Left lung (tissue), 10 donors: ENCODE results near the gene COMT. TPM values are rescaled to one million over a fixed set of nuclear protein-coding genes. Genes with fewer than 3 reads are reported as not detected.

ENCODE experiments used
- ATAC-seq: fragments of 200-7000 bp; cut with Tn5 transposase; one replicate; pipeline ENCODE4 v1.9.1; 2020; ENCODE audit warnings: moderate library complexity
- DNase-seq, 4 donors: peaks; one replicate each; pipeline ENCODE4 v3.0.0-alpha.2; 2013 to 2020
- H3K27ac ChIP-seq, 2 donors: fragments of 200-600 bp; sonication (generic) in 1 of 2; one replicate each; pipeline versions ENCODE4 v1.5.0 to v1.8.0; 2020 to 2021
- H3K27me3 ChIP-seq, 2 donors: fragments of 200-600 bp; sonication (generic) in 1 of 2; one replicate each; pipeline versions ENCODE4 v1.5.0 to v1.8.0; 2020 to 2021
- H3K36me3 ChIP-seq, 2 donors: fragments of 200-600 bp; sonication (generic) in 1 of 2; one replicate each; pipeline versions ENCODE4 v1.5.0 to v1.8.0; 2020 to 2021
- H3K4me1 ChIP-seq, 2 donors: fragments of 200-600 bp; one replicate each; pipeline ENCODE4 v1.8.0; 2021
- H3K4me3 ChIP-seq, 2 donors: fragments of 200-600 bp; sonication (generic) in 1 of 2; one replicate each; pipeline versions ENCODE4 v1.5.0 to v1.8.0; 2020 to 2021; ENCODE audit warnings: mild to moderate bottlenecking in 1 of 2
- H3K9me3 ChIP-seq, 2 donors: fragments of 200-600 bp; sonication (generic) in 1 of 2; one replicate each; pipeline versions ENCODE4 v1.5.0 to v1.8.0; 2020 to 2021
- CTCF ChIP-seq, 2 donors: fragments of 200-600 bp; sonication (generic) in 1 of 2; IDR thresholded peaks; one replicate each; pipeline versions ENCODE4 v1.5.0 to v1.8.0; 2021; ENCODE audit warnings: antibody characterized with exemption in 2 of 2
- intact Hi-C, 2 donors: fragments of 100-400 bp; cut with DNase I; formaldehyde crosslinking; loops; one replicate each; pipeline versions ENCODE4 v1.11.2 to v1.14.2; 2022
- polyA plus RNA-seq, 6 donors: library from polyadenylated mRNA; unstranded; fragments of 120-200 nt; gene quantifications; one replicate each; pipeline ENCODE4 v1.2.1, GENCODE V29; 2013; ENCODE audit not compliant: insufficient read length in 6 of 6
- total RNA-seq, 2 donors: library from RNA; stranded (reverse); fragmentation: NEBNext Ultra II Directional; extraction: Animal tissue kit (Norgen Biotek cat#: 25700); gene quantifications; one replicate each; pipeline ENCODE4 v1.2.1, GENCODE V29; 2021
- donor health status: DM: no; HTN: yes; CAD: no.
- donor health status: DM: no; HTN: no; CAD: no.

Gene COMT
- total and polyA plus RNA-seq, 8 donors, result 90.1 to 249 (median 102) TPM

- Histone ChIP-seq H3K9me3 (no peaks in the 10 kb centered on the region), H3K27ac (no peak overlapping the region), H3K27me3 (no peaks in the 10 kb centered on the region), H3K4me1 (peaks cover 23 to 44% of the 10 kb centered on the region in 2 donors), H3K36me3 (peaks cover 0 to 6% of the 10 kb centered on the region in 2 donors), H3K4me3 (no peak overlapping the region)
- ATAC-seq (no peak), DNase-seq (peak in 1 of 4 donors; percentile 54)
- TF ChIP-seq CTCF (IDR thresholded peaks at IDR 0.05), result no peak
- intact Hi-C loops, result no loop called here
Measured at GRCh38 chr22:19957445-19957844, 15.9 kb downstream of the COMT start.

GRCh38 chr22:19958083-19959042, 16.8 kb downstream of the COMT start:
- Histone ChIP-seq H3K4me3 (no peak overlapping the region), H3K27me3 (no peaks in the 10 kb centered on the region)
- intact Hi-C loops, result no loop called here

GRCh38 chr22:19959043-19959586, 17.5 kb downstream of the COMT start:
- Histone ChIP-seq H3K36me3 (peaks cover 0 to 14% of the 10 kb centered on the region in 2 donors), H3K9me3 (no peaks in the 10 kb centered on the region), H3K4me3 (peak overlapping the region in 1 of 2 donors; percentile 4), H3K27ac (no peak overlapping the region), H3K27me3 (no peaks in the 10 kb centered on the region), H3K4me1 (peaks cover 20 to 36% of the 10 kb centered on the region in 2 donors)
- no peak for TF ChIP-seq CTCF (IDR thresholded peaks at IDR 0.05)
- intact Hi-C loops, result no loop called here
- DNase-seq, result peak; percentile 68 to 89 (median 81)
- ATAC-seq, result peak; percentile 65

More at GRCh38 chr22:19958083-19959042, 16.8 kb downstream of the COMT start:
- Histone ChIP-seq H3K4me1 (peaks cover 20 to 40% of the 10 kb centered on the region in 2 donors), H3K36me3 (peaks cover 0 to 6% of the 10 kb centered on the region in 2 donors), H3K9me3 (no peaks in the 10 kb centered on the region), H3K27ac (no peak overlapping the region)
- no peak for TF ChIP-seq CTCF (IDR thresholded peaks at IDR 0.05)
- no peak for ATAC-seq
- DNase-seq, result peak in 1 of 4 donors; percentile 4

- ATAC-seq (no peak), DNase-seq (peak in 1 of 4 donors; percentile 61)
- TF ChIP-seq CTCF (IDR thresholded peaks at IDR 0.05), result no peak
- peaks cover 0 to 21% of the 10 kb centered on the region in 2 donors for H3K36me3 ChIP-seq
- H3K9me3 ChIP-seq, result no peaks in the 10 kb centered on the region
- H3K4me1 ChIP-seq, result peaks cover 20 to 36% of the 10 kb centered on the region in 2 donors
- intact Hi-C loops, result no loop called here
- peak overlapping the region in 1 of 2 donors; percentile 4 for H3K4me3 ChIP-seq
- no peak overlapping the region for H3K27ac ChIP-seq
- H3K27me3 ChIP-seq, result no peaks in the 10 kb centered on the region
Measured at GRCh38 chr22:19959587-19960490, 18.3 kb downstream of the COMT start.
